ENCODE data around the gene TEDC2. TPM values are rescaled to one million over a fixed set of nuclear protein-coding genes. Genes with fewer than 3 reads are reported as not detected.

Gene TEDC2
- total RNA-seq, 1 experiment from 2014 or later = 45.4 TPM

GRCh38 chr16:2511996-2512734 lies 52.3 kb downstream of the TEDC2 start:
- Histone ChIP-seq H3K9ac (ENCODE audit: extremely low read depth, insufficient read length, low read length) (no peak overlapping the region), H3K56ac (ENCODE audit: insufficient read length, low read depth, low read length) (no peak overlapping the region), H3K4ac (ENCODE audit: low read depth, low read length) (peak overlapping the region; percentile 23; the same call in 1 of the 2 replicates), H2BK20ac (ENCODE audit: low read depth, low read length, poor library complexity, severe bottlenecking) (no peak overlapping the region), H3K23me2 (ENCODE audit: insufficient read length, low read depth, low read length, poor library complexity, severe bottlenecking) (peaks cover 14% of the 10 kb centered on the region), H2AK5ac (ENCODE audit: insufficient read length, low read length) (no peak overlapping the region), H3K4me1 (ENCODE audit: insufficient read depth, low read length) (peaks cover 3% of the 10 kb centered on the region; the same call in 1 of the 2 replicates), H3K27me3 (ENCODE audit: insufficient read depth, low read length) (no peaks in the 10 kb centered on the region), H4K91ac (ENCODE audit: insufficient read length, low read depth, low read length) (no peak overlapping the region), H3K79me2 (ENCODE audit: insufficient read depth, low read length) (peaks cover 27% of the 10 kb centered on the region; the same call in 1 of the 2 replicates), H2BK12ac (ENCODE audit: insufficient read length, low read depth, low read length) (no peak overlapping the region), H3K79me1 (ENCODE audit: insufficient read depth, low read depth, low read length, poor library complexity, severe bottlenecking) (peaks cover 4% of the 10 kb centered on the region), H2AFZ (ENCODE audit: low read length) (no peak overlapping the region), H3K23ac (ENCODE audit: insufficient read length, low read depth, low read length) (no peak overlapping the region), H2BK15ac (ENCODE audit: low read depth, low read length) (no peak overlapping the region), H4K20me1 (ENCODE audit: control insufficient read depth, insufficient read depth, insufficient read length) (no peaks in the 10 kb centered on the region), H2BK5ac (ENCODE audit: insufficient read length, low read length) (no peak overlapping the region), H4K8ac (replicated peaks; ENCODE audit: insufficient read length, low read depth, low read length) (no peak overlapping the region), H3T11ph (ENCODE audit: low read length) (no peak overlapping the region), H3K9me3 (ENCODE audit: control insufficient read depth, low read depth, low read length) (no peaks in the 10 kb centered on the region), H3K4me2 (ENCODE audit: insufficient read depth, insufficient read length, low read length) (peak overlapping the region; percentile 74), H3K14ac (ENCODE audit: insufficient read depth, low read length) (no peak overlapping the region; the same call in 1 of the 2 replicates), H2BK120ac (ENCODE audit: low read depth, low read length, poor library complexity, severe bottlenecking) (no peak overlapping the region), H4K5ac (ENCODE audit: insufficient read length, low read depth, low read length) (no peak overlapping the region), H3K18ac (ENCODE audit: insufficient read length, low read depth, low read length) (no peak overlapping the region), H3K27ac (ENCODE audit: insufficient read length, low read depth, low read length) (no peak overlapping the region)
- Mint-ChIP-seq H3K4me1 (peaks cover 42 to 55% of the 10 kb centered on the region in 2 experiments), H3K27ac (peak overlapping the region; percentile 26 to 97 (median 28); a peak in 5 of 7 replicates), H3K9me3 (no peaks in the 10 kb centered on the region; a peak in 1 of 5 replicates), H3K4me3 (peak overlapping the region; percentile 68 to 86; a peak in 4 of 5 replicates), H3K36me3 (ENCODE audit: insufficient read depth in 1 of 3, low read depth in 3 of 3) (peaks cover 2 to 8% (median 8%) of the 10 kb centered on the region in 3 experiments; a peak in 6 of 7 replicates), H3K27me3 (ENCODE audit: low read depth) (peaks cover 5% of the 10 kb centered on the region)
- no peak for DNase-seq
- TF ChIP-seq, protein P1, sequence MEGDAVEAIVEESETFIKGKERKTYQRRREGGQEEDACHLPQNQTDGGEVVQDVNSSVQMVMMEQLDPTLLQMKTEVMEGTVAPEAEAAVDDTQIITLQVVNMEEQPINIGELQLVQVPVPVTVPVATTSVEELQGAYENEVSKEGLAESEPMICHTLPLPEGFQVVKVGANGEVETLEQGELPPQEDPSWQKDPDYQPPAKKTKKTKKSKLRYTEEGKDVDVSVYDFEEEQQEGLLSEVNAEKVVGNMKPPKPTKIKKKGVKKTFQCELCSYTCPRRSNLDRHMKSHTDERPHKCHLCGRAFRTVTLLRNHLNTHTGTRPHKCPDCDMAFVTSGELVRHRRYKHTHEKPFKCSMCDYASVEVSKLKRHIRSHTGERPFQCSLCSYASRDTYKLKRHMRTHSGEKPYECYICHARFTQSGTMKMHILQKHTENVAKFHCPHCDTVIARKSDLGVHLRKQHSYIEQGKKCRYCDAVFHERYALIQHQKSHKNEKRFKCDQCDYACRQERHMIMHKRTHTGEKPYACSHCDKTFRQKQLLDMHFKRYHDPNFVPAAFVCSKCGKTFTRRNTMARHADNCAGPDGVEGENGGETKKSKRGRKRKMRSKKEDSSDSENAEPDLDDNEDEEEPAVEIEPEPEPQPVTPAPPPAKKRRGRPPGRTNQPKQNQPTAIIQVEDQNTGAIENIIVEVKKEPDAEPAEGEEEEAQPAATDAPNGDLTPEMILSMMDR (conservative IDR thresholded peaks at IDR 0.05) = no peak
- no CpG with 5 or more reads among the region's 17 CpGs for WGBS (ENCODE audit: extremely low coverage, insufficient read length, low lambda C conversion rate)

Measured in H9 (cell line).